A204.1 (cell line): ENCODE data around the gene MAML3.

ENCODE experiments used
- FAIRE-seq: peaks from 2 replicates; lab custom pipeline; 2012; peaks lifted over from hg19 to GRCh38; lab: Jason Lieb, UNC

MAML3 gene

DNA sequence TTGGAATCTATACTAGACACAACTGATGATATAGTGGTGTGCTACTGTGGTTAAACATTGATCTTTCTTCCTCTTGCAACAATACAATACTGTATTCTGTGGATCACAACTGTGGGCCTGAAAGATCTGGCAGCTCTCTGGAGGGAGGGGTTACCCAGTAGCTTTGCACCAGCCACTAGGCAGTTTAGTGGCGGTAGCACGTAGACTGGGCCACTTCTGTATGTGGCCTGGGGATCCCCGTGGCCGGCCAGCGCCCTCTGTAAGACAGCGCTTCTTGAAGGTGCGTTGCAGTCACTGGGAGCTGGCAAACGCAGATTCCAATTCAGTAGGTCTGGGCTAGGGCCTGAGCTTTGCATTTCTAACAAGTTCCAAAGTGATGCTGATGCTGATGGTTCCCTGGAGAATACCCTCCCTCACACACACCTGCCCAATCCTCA, 319.7 kb downstream of the MAML3 start:
- FAIRE-seq: no peak

DNA sequence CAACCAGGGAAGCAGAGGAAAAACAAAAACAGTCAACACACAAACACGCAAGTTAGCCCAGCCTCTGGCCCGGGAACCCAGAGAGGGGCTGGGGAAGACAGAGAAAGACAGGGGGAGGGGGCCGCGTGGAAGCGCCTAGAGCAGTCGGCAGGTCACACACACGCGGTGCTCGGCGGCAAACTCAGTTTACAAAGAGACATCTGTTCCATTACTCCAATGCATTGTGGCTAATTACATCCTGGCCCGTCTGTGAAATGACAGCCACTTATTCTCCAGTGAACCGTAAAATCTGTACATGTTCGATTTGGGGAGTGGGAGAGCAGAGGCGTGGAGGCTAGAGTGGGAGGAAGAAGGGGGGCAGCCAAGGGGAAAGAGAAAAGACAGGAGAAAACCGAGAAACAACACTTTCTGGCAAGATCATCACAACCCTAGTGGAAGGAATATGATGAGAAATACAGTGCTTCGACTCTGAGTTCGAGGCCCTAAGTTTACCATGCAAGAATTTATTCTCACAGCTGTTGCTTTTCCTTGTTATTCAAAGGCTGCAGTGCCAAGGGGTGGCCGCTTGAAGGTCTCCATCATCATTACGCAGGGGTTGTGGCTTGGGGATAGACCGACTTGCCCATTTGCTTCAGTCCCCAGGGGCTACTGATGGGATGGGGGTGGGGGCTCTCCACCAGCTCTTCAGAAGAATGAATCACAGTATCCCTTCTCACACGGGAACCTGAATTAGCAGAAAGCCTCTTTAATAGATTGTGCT, 320.7 kb downstream of the MAML3 start:
- FAIRE-seq: no peak

DNA sequence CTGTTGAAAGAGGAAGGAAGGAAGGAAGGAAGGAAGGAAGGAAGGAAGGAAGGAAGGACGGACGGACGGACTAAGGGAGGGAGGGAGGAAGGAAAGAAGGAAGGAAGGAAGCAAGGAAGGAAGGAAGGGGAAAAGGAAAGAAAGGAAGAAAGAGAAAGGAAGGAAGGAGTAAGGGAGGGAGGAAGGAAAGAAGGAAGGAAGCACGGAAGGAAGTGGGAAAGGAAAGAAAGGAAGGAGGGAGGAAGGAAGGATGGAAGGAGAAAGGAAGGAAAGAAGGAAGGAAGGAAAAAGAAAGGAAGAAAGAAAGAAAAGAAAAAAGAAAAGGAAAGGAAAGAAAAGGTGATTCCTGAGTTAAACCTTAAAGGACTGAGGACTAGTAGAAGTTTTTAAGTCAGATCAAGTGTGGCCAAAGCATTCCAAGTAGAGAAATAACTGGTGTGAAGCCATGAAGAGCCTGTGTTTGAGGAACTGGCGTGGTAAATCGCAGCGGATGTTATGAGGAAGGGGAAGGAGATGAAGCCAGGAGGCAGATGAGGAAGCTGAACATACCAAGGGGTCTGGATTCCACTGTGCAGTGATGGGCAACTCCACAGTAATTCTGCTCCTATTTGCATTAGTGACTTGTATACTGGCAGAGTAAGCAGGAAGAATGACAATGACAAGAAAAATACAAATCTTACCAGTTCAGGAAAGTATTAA, 324.9 kb downstream of the MAML3 start:
- no peak for FAIRE-seq

DNA sequence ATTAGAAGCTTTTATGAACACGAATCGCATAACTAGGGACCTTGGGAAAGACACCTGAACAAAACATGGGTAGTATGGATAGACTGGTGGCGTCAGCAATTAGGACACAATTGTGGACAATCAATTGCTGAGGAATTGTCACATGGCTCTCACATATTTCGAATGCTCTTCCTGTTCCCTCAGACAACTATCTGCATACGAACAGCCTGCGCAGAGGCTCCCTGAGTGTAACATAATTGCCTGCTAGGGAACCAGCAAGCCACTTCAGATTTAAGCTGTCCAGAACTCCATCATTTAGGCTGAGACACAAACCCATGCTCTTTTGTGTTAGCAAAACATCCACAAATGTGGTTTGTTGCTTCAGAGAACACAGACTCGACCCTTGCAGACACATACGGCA, 327.6 kb downstream of the MAML3 start:
- no peak for FAIRE-seq

DNA sequence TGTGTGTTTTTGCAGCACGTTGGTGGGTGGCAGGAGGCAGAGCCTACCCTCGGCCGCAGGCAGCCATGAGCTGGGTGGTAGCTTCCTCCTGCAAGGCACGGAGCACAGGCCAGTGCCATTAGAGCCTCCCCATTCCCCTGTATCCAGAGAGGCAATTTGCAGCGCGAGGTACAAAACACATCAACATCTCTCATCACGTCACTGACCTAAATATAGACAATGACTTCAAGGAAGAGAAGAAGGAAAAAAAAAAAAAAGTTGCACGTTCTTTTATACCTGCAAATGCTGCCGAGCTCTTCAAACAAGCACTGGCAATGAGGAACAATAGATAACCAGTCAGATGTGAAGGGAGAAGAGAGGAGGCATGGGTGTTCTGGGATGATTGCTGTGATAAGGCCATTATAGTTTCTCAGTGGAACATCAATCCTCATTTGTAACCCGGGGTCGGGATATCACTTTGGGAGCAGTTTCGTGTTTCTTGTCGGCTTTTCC, 328.4 kb downstream of the MAML3 start:
- FAIRE-seq: no peak

DNA sequence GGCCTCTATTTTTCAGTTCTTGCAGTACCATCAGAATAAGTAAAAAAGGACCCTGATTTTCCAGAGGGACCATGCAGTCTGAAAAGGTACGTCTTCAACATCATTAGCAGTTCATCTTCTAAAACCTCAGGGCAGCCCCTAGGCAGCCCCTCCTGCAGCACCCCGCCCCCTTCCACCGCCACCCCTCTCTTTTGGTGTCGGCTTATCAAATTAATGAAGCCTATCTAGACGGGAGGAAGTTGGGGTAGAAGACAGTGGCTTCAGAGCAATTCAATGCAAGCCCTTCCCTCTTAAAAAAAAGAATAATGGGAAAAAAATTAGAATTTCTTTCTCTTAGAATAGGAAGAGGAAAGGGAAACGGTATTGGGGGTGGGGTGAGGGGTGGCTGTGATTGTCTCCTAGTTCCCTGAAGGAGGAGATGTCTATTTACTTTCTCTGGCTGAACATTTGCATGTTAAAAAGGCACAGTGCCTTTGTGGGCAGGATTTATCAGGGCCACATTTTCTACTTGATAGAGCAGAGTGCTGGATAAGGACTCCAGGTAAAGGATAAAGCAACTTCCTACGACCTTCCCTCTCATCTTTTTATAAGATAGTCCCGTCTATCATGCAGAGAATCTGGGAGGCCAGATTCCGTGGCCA, 329.0 kb downstream of the MAML3 start:
- no peak for FAIRE-seq

DNA sequence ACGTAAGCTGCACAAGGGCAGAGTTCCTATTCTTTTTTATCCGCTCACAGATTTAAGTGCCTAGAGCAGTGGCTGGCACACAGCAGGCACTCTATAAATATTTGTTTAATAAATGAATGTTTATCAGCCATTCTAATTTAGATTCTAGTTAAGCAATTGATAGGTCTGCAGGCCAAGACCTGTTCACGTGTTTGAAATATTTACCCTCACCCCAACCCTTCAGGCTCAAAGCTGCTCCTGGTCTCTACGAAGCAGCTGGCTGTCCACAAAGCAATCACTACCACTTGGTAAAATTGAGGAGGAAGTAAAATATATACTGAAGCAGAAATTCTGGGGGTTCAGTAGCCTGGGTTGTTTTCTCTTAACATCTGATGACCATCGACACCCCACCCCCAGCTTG, 330.2 kb downstream of the MAML3 start:
- FAIRE-seq: no peak

DNA sequence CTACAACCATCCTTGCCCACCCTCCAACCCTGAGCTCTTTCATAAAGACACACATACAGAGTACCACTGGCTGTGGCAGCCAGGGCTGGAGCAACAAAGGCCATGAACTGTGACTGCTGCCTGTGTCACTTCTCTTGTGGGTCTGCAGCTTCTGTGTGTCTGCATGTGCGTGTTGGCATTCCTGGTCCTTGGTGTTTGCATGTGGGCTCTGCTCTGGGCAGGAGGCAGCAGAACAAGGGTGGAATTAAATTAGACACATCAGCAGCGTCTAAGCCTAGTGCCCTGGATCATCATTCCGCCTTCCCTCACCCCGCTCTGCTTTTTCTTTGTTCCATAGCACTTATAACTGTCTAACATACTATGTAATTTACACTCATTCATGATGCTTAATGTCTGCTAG, 330.6 kb downstream of the MAML3 start:
- no peak for FAIRE-seq

DNA sequence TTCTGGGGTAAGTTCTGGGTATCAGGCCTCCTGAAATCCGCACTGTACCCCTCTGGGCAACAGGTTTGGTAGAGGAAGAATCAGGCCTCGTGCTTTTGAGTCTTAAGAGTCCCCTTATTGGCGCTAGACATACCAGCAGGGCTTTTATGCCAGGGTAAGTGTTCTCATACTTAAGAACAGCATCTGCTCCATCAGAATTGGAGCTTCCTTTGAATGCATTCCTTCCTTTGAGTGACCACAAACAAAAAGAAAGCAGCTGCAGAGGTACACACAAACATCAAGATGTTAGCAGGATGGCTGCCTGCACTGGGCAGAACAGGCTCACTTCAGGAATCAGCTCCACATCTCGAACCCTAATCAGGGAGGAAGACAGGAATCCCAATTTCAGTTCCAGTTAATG, 331.6 kb downstream of the MAML3 start:
- no peak for FAIRE-seq

DNA sequence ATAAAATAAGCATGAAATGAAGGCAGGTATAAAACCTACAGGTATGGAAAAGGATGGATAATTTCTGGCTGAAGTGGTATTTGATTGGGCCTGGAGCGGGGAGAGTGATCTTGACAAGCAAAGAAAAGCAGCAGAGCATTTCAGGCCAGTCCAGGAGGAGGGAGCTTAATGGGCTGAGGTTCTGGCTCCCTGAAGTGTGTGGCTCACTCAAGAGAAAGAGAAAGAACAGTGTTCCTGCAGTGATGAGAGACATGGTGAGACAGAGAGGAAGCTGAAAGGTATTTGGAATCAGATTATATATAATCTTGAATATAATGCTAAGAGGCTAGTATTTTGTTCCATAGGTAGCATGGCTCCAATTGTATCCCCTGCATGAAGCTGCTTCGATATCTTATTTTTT, 334.9 kb downstream of the MAML3 start:
- no peak for FAIRE-seq

DNA sequence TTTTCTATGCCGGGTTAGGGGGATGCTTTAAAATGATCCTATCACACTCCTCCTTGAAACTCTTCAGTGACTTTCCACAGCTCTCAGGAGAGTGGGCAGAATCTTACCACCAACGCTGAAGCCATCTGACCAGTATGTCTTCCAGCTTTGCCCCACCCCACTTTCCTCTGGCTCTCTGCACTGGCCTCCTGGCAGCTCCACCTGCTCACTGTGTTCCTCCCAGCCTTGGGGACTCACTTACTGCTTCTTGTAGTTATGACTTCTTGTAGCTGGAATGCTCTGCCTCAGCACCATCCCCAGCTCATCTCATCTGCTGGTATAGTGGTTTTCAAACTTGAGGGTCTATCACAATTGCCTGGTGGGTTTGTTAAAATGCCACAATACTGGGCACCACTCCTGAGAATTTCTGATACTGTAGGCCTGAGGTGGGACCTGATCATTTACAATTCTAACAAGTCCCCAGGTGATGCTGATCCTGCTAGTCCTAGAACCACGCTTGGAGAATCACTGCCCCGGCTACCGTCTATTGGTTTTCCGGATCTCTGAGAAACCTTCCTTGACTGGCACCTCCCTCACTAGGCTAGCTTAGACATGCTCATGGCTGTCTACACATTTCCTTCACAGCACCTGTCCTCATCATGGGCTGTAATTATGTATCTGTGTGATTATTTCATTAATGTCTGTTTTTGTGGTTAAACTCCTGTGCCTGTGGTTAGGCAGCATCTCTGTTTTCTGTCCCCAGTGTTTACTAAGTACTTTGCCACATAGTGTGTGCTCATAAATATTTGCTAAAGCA, 336.1 kb downstream of the MAML3 start:
- FAIRE-seq: no peak

DNA sequence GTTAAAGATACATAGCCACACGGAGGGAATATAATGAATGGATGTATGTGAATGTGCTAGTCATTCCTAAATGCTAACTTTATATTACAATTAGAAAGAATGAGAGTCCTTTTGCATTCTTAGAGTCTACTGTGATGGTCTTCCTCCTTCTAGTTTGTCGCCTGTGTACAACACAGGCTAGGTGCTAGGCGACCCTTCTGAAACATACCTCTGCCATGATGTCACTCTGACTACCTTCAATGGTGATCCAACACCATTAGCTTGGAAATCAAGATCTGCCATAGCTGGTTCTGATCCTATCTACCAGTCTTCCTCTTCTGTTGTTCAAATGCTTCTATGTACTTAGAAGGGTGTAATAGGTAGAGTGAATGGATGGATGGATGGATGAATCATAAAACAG, 337.1 kb downstream of the MAML3 start:
- FAIRE-seq: no peak

DNA sequence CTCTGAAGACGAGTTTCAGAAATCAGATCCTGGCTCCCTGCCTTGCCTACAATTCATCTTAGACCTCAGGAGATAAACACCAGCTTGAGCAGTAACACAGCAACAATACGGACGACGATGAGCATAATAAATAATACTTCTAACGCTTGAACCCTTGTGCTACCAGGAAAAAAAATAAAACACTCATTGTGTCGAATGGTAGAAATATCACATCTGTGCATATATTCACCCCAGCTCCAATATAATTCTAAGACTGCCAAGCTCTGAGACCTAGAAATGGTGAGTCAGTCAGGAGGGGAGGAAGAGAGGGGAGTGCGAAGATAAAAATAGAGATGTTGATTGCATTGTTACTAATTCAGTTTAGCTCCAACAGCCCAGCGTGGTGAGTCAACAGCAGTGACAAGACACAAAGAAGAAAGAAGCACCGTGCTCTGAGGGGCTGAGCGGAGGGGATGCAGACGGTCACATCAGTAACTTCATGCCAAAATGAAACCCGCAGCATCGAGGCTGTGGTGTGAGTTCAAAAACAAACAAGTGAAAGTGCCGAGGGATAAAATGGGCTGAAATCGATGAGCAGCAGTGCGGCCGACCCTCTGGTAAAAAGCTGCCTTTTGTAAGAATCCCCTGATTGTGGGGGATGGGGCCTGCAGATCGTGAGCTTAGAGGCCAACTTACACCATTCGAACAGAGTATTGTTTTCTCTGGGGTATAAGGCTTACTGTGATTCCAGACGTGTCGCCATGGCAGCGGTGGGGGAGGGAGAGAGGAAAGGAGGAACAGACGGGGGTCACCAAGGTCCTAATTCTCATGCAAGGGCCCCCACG, 338.0 kb downstream of the MAML3 start:
- no peak for FAIRE-seq

DNA sequence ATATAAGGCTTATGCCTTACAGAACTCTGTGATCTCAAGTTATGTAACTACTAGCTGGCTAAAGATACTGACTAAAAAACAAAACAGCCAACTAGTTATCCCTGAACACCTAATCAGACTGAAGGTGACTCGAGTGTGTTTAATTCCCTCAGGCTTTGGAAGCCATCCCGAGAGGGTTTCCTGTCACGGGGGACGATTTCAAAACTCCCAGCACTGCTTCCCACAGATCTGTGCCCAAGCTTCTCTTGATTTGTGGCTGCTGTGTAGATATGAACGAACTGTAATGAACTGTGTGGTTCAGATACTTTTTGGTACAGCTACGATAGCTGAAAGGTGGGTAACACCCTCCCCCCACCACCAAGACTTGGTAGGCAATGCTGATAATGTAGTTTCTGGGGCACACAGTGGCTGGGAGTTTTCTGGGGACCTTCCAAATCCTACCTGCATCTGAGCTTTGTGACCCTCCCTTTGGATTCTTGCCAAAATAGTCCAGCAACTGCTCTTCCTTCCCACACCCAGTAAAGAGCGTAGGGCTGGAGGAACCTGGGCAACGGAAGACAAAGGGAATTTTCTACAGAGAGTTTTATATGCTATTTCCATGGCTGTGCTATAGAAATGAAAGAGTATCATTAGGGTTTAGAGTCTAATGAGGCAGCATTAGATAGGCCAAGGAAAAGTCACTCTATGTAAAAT, 339.5 kb downstream of the MAML3 start:
- FAIRE-seq: no peak

DNA sequence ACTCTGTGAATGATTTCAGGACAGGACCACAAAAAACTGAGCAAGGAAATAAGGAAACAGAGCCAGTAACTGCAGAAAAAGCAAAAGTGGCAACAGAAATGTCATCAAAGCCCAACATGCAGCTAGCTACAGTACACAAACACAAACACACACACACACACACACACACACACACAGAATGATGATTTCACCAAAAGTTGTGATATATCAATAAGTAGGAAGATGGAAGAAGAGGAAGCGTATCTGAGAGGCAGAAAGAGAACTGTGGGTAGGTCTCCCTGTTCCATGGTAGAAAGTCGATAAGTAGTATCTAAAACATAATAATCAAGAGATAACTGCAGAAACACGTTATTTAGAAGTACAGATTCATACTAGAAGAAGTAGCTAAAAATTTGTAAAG, 340.1 kb downstream of the MAML3 start:
- FAIRE-seq: no peak

DNA sequence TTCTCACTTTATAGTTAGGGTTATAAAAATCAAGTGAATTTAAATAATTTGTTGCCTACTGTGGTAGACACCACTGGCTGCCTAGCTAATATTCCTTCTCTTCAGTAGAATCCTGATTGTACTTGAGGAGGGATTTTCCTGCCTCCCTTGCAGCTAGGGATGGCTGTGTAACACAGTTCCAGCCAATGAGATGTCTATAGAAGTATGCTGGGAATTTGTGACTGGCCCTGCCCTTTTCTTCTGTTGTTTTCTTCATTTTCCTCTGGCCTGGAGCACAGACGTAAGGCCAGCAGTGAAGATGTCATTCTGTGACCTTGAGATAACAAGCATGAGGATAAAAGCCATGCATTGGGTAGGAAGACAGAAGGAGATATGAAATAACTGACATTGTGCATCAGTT, 343.3 kb downstream of the MAML3 start:
- FAIRE-seq: no peak

DNA sequence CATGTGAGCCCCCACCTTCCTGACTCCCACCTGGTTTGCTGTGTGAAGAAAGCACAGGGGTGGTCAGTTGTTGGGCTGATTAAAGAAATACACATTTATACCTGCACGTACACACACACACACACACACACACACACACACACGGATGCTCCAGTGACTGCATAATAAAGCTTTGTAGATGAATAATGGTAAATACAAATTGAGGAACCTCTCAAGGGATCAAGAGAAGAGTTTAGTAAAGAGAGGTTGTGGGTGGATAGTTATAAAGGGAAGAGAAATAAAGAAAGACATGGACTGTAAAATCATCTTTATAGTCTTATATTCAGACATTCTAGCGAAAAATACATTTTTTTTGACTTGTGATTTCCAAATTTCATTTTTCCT, 344.2 kb downstream of the MAML3 start:
- no peak for FAIRE-seq

DNA sequence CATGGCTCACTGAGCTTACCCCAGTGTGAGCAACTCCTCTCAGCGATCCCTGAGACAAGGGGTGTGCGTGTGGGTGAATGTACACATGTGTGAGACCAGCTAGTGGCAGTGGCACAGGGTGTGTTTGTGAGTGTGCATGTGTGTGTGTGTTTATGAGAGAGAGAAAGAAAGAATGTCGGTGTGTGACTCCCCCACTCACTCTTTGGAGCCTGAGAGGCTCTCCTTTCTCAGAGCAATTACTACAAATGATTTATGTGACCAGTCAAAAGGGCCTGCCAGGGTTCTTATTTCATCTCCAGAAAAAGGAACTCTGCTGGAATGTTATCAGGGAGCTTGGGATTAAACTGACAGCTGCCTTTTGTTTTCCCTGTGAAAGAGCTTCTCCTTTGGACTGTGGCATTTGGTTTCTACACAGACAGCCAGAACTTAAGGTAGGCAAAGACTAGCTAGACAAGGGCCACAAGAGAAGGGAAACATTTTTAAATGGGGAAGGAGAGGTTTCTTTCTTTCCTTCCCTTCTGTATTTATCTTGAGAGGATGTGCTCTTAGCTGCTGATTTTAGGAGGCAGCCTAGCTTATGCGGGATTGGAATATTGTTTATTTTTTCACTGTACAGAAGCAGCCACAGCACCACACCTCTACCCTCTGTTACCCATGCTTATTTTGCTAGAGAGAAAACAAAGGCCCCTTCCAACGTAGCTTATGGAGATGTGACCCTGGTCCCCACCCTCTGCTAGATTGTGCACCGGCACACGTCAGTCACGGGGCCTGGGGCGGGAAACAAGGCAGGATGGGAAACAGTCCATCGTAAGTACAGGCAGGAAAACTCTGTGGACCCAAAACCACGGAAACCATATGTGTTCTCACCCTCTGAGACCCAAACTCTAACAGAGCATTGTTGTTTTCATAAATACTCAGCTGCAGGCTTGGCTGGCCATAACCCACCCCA, 344.9 kb downstream of the MAML3 start:
- no peak for FAIRE-seq

DNA sequence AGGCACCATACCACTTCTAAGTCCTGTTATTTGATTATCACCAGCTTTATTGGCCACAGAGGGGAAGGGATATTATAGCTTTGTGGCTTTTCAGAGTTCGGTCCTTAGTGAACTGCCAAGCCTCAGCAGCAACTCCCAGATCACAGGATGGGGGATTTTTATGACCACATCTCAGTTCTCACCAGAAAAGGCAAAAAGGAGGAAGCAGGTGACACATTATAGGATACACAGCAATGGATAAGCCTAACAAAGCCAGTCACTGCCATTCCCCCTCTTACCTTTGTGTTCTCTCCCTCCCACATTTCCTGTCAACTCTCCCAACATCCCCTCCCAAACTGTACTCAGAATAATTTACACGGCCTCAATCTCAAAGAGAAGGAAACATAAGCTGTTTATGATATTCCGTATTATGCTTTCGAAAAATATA, 345.6 kb downstream of the MAML3 start:
- FAIRE-seq: no peak

DNA sequence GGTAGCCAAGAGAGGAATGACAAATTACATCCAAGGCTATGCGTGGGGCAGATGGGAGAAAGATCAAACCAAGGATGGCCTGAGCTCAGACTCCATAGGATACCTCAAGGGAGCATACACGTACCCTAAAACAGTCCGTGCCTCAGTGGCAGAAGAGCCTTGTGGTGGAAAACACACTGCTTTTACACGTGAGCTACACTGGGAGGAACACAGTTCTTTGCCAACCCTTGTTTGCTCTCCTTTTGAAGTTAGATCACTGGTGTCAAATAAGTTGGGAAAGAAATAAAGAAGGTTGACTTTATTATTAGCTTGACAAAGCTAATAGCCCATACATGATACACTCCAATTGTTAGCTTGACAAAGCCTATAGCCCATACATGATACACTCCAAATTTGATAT, 346.5 kb downstream of the MAML3 start:
- FAIRE-seq: no peak
